GM12878 (cell line): ENCODE measurements around the gene HACE1.

Experiments used
- BHLHE40 ChIP-seq, 2 experiments: fragments of 450-650 bp in 1 of 2; IDR thresholded peaks; 2 replicates each; pipeline ENCODE4 v1.6.1; 2011 to 2017; ENCODE audit warnings: low read depth in 2 of 2, borderline replicate concordance in 1 of 2, improper control_type of control experiment in 1 of 2, low read length in 1 of 2, mild to moderate bottlenecking in 1 of 2
- CTCF ChIP-seq, 3 experiments: IDR thresholded peaks in 2 of 3; conservative IDR thresholded peaks in 1 of 3; 2 replicates each; pipeline ENCODE4 v1.5.1; 2011; ENCODE audit warnings: low read depth in 3 of 3, low read length in 3 of 3, mild to moderate bottlenecking in 3 of 3, control low read depth in 2 of 3, moderate library complexity in 2 of 3, inconsistent platforms in 1 of 3, mixed read lengths in 1 of 3; ENCODE audit not compliant: control insufficient read depth in 2 of 3, insufficient read depth in 1 of 3; ENCODE audit errors: extremely low read depth in 1 of 3
- ESRRA ChIP-seq: IDR thresholded peaks from 2 replicates; pipeline ENCODE4 v1.6.1; 2012; ENCODE audit warnings: mild to moderate bottlenecking, low read length, improper control_type of control experiment
- FOS ChIP-seq: IDR thresholded peaks from 3 replicates; pipeline ENCODE4 v1.6.1; 2011; ENCODE audit warnings: borderline replicate concordance; ENCODE audit not compliant: insufficient read length; ENCODE audit errors: extremely low read depth
- JUNB ChIP-seq: IDR thresholded peaks from 2 replicates; pipeline ENCODE4 v1.6.1; 2016; ENCODE audit warnings: antibody characterized with exemption, mild to moderate bottlenecking
- MEF2A ChIP-seq: IDR thresholded peaks from 2 replicates; pipeline ENCODE4 v1.6.1; 2011; ENCODE audit warnings: low read depth, mild to moderate bottlenecking, low read length, moderate library complexity; ENCODE audit not compliant: insufficient read depth
- MTA2 ChIP-seq: fragments of 450-650 bp; IDR thresholded peaks from 2 replicates; pipeline ENCODE4 v1.6.1; 2016; ENCODE audit warnings: low read depth, mild to moderate bottlenecking, moderate library complexity
- PBX3 ChIP-seq: IDR thresholded peaks from 2 replicates; pipeline ENCODE4 v1.6.1; 2011; ENCODE audit warnings: mild to moderate bottlenecking, low read depth, low read length, moderate library complexity; ENCODE audit not compliant: insufficient replicate concordance
- POLR2A ChIP-seq: IDR thresholded peaks from 2 replicates; pipeline ENCODE4 v1.6.1; 2011; ENCODE audit warnings: low read depth, mild to moderate bottlenecking, low read length
- POLR2AphosphoS2 ChIP-seq: IDR thresholded peaks from 2 replicates; pipeline ENCODE4 v1.6.1; 2011; ENCODE audit warnings: low read depth, mild to moderate bottlenecking, low read length, improper control_type of control experiment, moderate library complexity
- YY1 ChIP-seq: IDR thresholded peaks from 2 replicates; pipeline ENCODE4 v1.6.1; 2011; ENCODE audit warnings: low read depth, mild to moderate bottlenecking, low read length

GRCh38 chr6:104799134-104799657 is 60.5 kb downstream of the HACE1 start:
- no peak for TF ChIP-seq CTCF (IDR thresholded peaks at IDR 0.05 in 2 of 3, conservative IDR thresholded peaks at IDR 0.05 in 1 of 3; ENCODE audit: control insufficient read depth in 2 of 3, extremely low read depth in 1 of 3, insufficient read depth in 1 of 3, low read depth in 3 of 3, low read length in 3 of 3)
- no peak for TF ChIP-seq BHLHE40 (IDR thresholded peaks at IDR 0.05; ENCODE audit: borderline replicate concordance in 1 of 2, low read depth in 2 of 2, low read length in 1 of 2)
- no peak for TF ChIP-seq FOS
- no peak for TF ChIP-seq YY1
- TF ChIP-seq ESRRA = no peak
- no peak for TF ChIP-seq PBX3
- TF ChIP-seq MEF2A = no peak
- no peak for TF ChIP-seq JUNB
- no peak for TF ChIP-seq POLR2A
- TF ChIP-seq MTA2 = no peak
- no peak for TF ChIP-seq POLR2AphosphoS2
